OCI-LY7 (cell line): ENCODE measurements around the gene SMURF1. TPM values are rescaled to one million over a fixed set of nuclear protein-coding genes. Genes with fewer than 3 reads are reported as not detected.

Experiments used
- BruUV-seq: library from RNA; stranded (reverse); fragments of 400-500 nt; replicated peaks from 2 replicates; lab custom pipeline; 2021; lab: Mats Ljungman, UMichigan
- CTCF ChIA-PET: fragments of 300-600 bp; sonication (Branson Sonifier 250); formaldehyde crosslinking; loops from one replicate; lab custom pipeline; 2022; ENCODE audit warnings: antibody characterized with exemption; ENCODE audit not compliant: unreplicated experiment; lab: Charles Lee
- POLR2A ChIA-PET: fragments of 300-600 bp; sonication (Branson Sonifier 250); formaldehyde crosslinking; loops from one replicate; lab custom pipeline; 2022; ENCODE audit warnings: antibody characterized with exemption; lab: Charles Lee
- DNase-seq: peaks from one replicate; pipeline ENCODE4 v3.0.0-alpha.2; 2015; ENCODE audit warnings: low spot score
- H2AFZ ChIP-seq: fragments of 200-600 bp; sonication (generic), shearing (Covaris generic); 2 replicates; pipeline ENCODE4 v1.6.1; 2014; ENCODE audit warnings: mild to moderate bottlenecking, antibody characterized with exemption, low read length, moderate library complexity
- H3K27ac ChIP-seq: fragments of 200-600 bp; sonication (generic); 2 replicates; pipeline ENCODE4 v1.5.1; 2014; ENCODE audit warnings: mixed run types, low read depth, mild to moderate bottlenecking, moderate library complexity, low read length, inconsistent platforms; ENCODE audit not compliant: poor library complexity, severe bottlenecking
- H3K36me3 ChIP-seq: fragments of 200-600 bp; sonication (generic); 2 replicates; pipeline ENCODE4 v1.6.1; 2014; ENCODE audit warnings: mild to moderate bottlenecking, antibody characterized with exemption, low read length, moderate library complexity, mixed read lengths; ENCODE audit not compliant: insufficient read depth
- H3K4me1 ChIP-seq: fragments of 200-600 bp; sonication (generic); 2 replicates; pipeline ENCODE4 v1.5.1; 2014; ENCODE audit warnings: mild to moderate bottlenecking, low read length; ENCODE audit not compliant: insufficient read depth, poor library complexity, severe bottlenecking
- H3K4me2 ChIP-seq: fragments of 200-600 bp; sonication (generic); 2 replicates; pipeline ENCODE4 v1.6.1; 2014; ENCODE audit warnings: mild to moderate bottlenecking, low read length
- H3K4me3 ChIP-seq: fragments of 200-600 bp; sonication (generic); 2 replicates; pipeline ENCODE4 v1.5.1; 2014; ENCODE audit warnings: mild to moderate bottlenecking, low read depth, low read length; ENCODE audit not compliant: poor library complexity, severe bottlenecking
- H3K79me2 ChIP-seq: fragments of 200-600 bp; sonication (generic); 2 replicates; pipeline ENCODE4 v1.6.1; 2016; ENCODE audit warnings: low read depth, mild to moderate bottlenecking, low read length, moderate library complexity, mixed read lengths; ENCODE audit not compliant: insufficient read depth
- H3K9me2 ChIP-seq: fragments of 200-600 bp; sonication (generic); 2 replicates; pipeline ENCODE4 v1.6.1; 2016; ENCODE audit warnings: mild to moderate bottlenecking, low read length, mixed read lengths; ENCODE audit not compliant: insufficient read depth
- H3K9me3 ChIP-seq: fragments of 200-600 bp; sonication (generic); 2 replicates; pipeline ENCODE4 v1.6.1; 2014; ENCODE audit warnings: mild to moderate bottlenecking, mixed run types, low read length, mixed read lengths
- H4K20me1 ChIP-seq: fragments of 200-600 bp; sonication (generic); 2 replicates; pipeline ENCODE4 v1.6.1; 2014; ENCODE audit warnings: mild to moderate bottlenecking, antibody characterized with exemption, low read length, moderate library complexity, mixed read lengths; ENCODE audit not compliant: insufficient read depth
- EZH2phosphoT487 ChIP-seq: fragments of 200-600 bp; sonication (generic); IDR thresholded peaks from 2 replicates; pipeline ENCODE4 v1.6.1; 2018; ENCODE audit warnings: low read depth, borderline replicate concordance, mild to moderate bottlenecking, mixed run types, antibody characterized with exemption, low read length, moderate library complexity, mixed read lengths
- intact Hi-C: fragments of 100-400 bp; cut with micrococcal nuclease; formaldehyde crosslinking; loops from one replicate; pipeline ENCODE4 v1.10.0; 2022; ENCODE audit not compliant: unreplicated experiment
- total RNA-seq, 2 experiments: library from RNA; depleted of rRNA in 1 of 2; stranded (reverse); fragments of >200 nt in 1 of 2; shearing (Covaris generic) in 1 of 2; gene quantifications; 2 replicates each; pipeline ENCODE4 v1.2.3, GENCODE V29; 2014 to 2022
- TF ChIP-seq, protein P1 (sequence below): fragments of 200-600 bp; sonication (generic); conservative IDR thresholded peaks from 2 replicates; pipeline ENCODE4 v1.5.1; 2014; ENCODE audit warnings: mild to moderate bottlenecking, antibody characterized with exemption, low read length, moderate library complexity, mixed read lengths

The SMURF1 gene
- total RNA-seq, 2 experiments from 2014 or later: 11.5 to 17.8 TPM

DNA sequence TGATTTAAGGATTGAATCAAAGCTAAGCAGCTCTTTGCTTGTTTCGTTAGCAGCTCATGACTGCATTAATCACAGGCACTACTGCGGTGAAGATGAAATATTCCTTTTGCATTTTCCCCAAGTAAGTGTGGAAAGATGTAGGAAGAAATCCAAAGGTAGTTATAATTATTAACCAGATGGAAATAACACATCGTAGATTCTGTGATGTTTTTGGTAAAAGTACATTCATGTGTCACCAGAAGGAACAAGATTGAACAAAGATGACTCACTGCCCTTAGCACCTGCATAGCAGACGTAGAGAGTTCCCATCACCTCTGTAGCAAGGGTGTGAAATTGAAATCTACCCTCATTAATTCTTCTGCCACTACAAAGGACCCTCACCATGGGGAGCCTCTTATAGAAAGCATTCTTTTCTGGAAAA is 37.1 kb downstream of the SMURF1 start:
- no peak for DNase-seq
- BruUV-seq: no TSS peak
- TF ChIP-seq EZH2phosphoT487: no peak
- TF ChIP-seq, protein P1, sequence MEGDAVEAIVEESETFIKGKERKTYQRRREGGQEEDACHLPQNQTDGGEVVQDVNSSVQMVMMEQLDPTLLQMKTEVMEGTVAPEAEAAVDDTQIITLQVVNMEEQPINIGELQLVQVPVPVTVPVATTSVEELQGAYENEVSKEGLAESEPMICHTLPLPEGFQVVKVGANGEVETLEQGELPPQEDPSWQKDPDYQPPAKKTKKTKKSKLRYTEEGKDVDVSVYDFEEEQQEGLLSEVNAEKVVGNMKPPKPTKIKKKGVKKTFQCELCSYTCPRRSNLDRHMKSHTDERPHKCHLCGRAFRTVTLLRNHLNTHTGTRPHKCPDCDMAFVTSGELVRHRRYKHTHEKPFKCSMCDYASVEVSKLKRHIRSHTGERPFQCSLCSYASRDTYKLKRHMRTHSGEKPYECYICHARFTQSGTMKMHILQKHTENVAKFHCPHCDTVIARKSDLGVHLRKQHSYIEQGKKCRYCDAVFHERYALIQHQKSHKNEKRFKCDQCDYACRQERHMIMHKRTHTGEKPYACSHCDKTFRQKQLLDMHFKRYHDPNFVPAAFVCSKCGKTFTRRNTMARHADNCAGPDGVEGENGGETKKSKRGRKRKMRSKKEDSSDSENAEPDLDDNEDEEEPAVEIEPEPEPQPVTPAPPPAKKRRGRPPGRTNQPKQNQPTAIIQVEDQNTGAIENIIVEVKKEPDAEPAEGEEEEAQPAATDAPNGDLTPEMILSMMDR: no peak
- H3K4me3 ChIP-seq: no peak overlapping the region
- no peak overlapping the region for H2AFZ ChIP-seq
- ChIA-PET POLR2A (no interaction called here), CTCF (no interaction called here)
- H3K9me3 ChIP-seq: no peaks in the 10 kb centered on the region
- no peaks in the 10 kb centered on the region for H3K9me2 ChIP-seq
- H3K79me2 ChIP-seq: peaks cover 54% of the 10 kb centered on the region; the same call in 1 of the 2 replicates
- H3K4me2 ChIP-seq: no peak overlapping the region
- H4K20me1 ChIP-seq: peaks cover 6% of the 10 kb centered on the region; the same call in 1 of the 2 replicates
- intact Hi-C loops: no loop called here
- H3K4me1 ChIP-seq: peaks cover 4% of the 10 kb centered on the region
- H3K36me3 ChIP-seq: 0 out of 2 replicates have a peak, but pooled peaks cover 3% of the 10 kb centered on the region
- no peak overlapping the region for H3K27ac ChIP-seq

DNA sequence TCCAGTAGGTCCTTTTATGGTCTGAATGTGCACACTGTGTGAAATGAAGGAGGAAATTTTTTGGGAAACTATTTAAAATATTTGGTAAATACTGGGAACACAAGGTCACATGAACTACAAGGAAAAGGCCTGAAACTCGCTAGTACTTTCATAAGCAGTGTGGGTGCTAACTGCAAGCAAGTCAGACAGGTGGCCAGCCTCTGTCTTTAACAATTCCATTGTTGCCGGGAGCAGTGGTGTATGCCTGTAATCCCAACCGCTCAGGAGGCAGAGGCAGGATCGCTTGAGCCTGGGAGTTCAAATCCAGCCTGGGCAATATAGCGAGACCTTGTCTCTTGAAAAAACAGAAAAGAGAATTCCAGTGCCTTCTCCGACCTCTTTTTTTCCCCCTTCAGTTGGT is 37.5 kb downstream of the SMURF1 start:
- H3K4me2 ChIP-seq: no peak overlapping the region
- no peak overlapping the region for H3K4me3 ChIP-seq
- H3K4me1 ChIP-seq: no peaks in the 10 kb centered on the region
- 0 out of 2 replicates have a peak, but pooled peaks cover 3% of the 10 kb centered on the region for H3K36me3 ChIP-seq
- H3K79me2 ChIP-seq: peaks cover 49% of the 10 kb centered on the region; the same call in 1 of the 2 replicates
- H4K20me1 ChIP-seq: peaks cover 6% of the 10 kb centered on the region; the same call in 1 of the 2 replicates
- intact Hi-C loops: no loop called here
- no peaks in the 10 kb centered on the region for H3K9me3 ChIP-seq
- H2AFZ ChIP-seq: no peak overlapping the region
- ChIA-PET POLR2A (no interaction called here), CTCF (no interaction called here)
- no peak for DNase-seq
- H3K27ac ChIP-seq: no peak overlapping the region
- no peak for TF ChIP-seq EZH2phosphoT487
- TF ChIP-seq, protein P1: no peak
- no TSS peak for BruUV-seq
- no peaks in the 10 kb centered on the region for H3K9me2 ChIP-seq

DNA sequence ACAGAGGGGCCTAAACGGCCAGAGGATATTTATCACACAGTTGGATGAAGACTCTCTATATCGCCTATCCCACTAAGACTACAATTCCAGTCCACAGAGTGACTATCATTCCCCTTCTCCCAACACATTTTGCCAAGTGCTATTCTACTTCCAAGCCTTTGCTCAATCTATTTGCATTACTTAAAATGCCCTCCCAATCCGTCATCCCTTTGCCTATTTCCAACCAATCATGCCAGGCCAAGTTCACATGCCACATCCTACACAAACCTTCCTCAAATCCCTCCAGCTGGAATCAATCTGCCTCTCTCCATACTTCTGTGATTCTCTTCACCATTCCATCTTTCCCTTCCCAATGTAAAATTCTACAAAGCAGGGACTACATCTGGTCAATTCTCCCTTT is 38.2 kb downstream of the SMURF1 start:
- no peaks in the 10 kb centered on the region for H3K4me1 ChIP-seq
- H3K9me3 ChIP-seq: no peaks in the 10 kb centered on the region
- H3K4me2 ChIP-seq: no peak overlapping the region
- 0 out of 2 replicates have a peak, but pooled peaks cover 3% of the 10 kb centered on the region for H3K36me3 ChIP-seq
- no TSS peak for BruUV-seq
- DNase-seq: no peak
- peaks cover 6% of the 10 kb centered on the region; the same call in 1 of the 2 replicates for H4K20me1 ChIP-seq
- H3K79me2 ChIP-seq: peaks cover 44% of the 10 kb centered on the region; the same call in 1 of the 2 replicates
- H2AFZ ChIP-seq: no peak overlapping the region
- intact Hi-C loops: no loop called here
- ChIA-PET POLR2A (no interaction called here), CTCF (no interaction called here)
- H3K27ac ChIP-seq: no peak overlapping the region
- H3K9me2 ChIP-seq: no peaks in the 10 kb centered on the region
- H3K4me3 ChIP-seq: no peak overlapping the region
- TF ChIP-seq, protein P1: no peak
- no peak for TF ChIP-seq EZH2phosphoT487
